HEK293 (cell line): ENCODE results near the gene CNTNAP5.

Experiments used
- CTCF ChIA-PET: fragments of 350-600 bp; formaldehyde crosslinking; extraction: SDS; loops from one replicate; lab custom pipeline; 2021; ENCODE audit warnings: antibody characterized with exemption; lab: Yijun Ruan, JAX
- POLR2A ChIA-PET: fragments of 300-600 bp; formaldehyde crosslinking; extraction: SDS; loops from one replicate; lab custom pipeline; 2020; ENCODE audit warnings: antibody characterized with exemption, inconsistent platforms; lab: Yijun Ruan, JAX
- H3K27ac ChIP-seq: fragments of 200-500 bp; sonication (Bioruptor generic); 2 replicates; pipeline ENCODE4 v1.5.1; 2014; ENCODE audit warnings: low read depth, low read length, control low read depth, inconsistent platforms; ENCODE audit errors: extremely low read depth
- H3K36me3 ChIP-seq, 2 experiments: fragments of 200-500 bp in 1 of 2; sonication (Bioruptor generic) in 1 of 2; 1 replicate in 1 of 2; 2 replicates in 1 of 2; pipeline ENCODE4 v1.5.1; 2014 to 2017; ENCODE audit warnings: inconsistent platforms in 2 of 2, low read length in 2 of 2; ENCODE audit not compliant: control insufficient read depth in 2 of 2, insufficient read depth in 1 of 2
- H3K4me1 ChIP-seq: fragments of 200-500 bp; sonication (Bioruptor generic); 2 replicates; pipeline ENCODE4 v1.5.1; 2014; ENCODE audit warnings: mild to moderate bottlenecking, low read length, inconsistent platforms; ENCODE audit not compliant: control insufficient read depth, insufficient read depth
- H3K4me3 ChIP-seq: 2 replicates; pipeline ENCODE4 v1.5.1; 2011; ENCODE audit warnings: low read depth, mild to moderate bottlenecking, control low read depth, low read length, moderate library complexity
- H3K9me3 ChIP-seq: fragments of 200-500 bp; sonication (Bioruptor generic); 2 replicates; pipeline ENCODE4 v1.5.1; 2014; ENCODE audit warnings: low read depth, low read length, inconsistent platforms; ENCODE audit not compliant: control insufficient read depth, insufficient read depth
- MEIS1 ChIP-seq: sonication (generic); formaldehyde crosslinking; IDR thresholded peaks from 2 replicates; pipeline ENCODE4 v1.8.1; 2022; ENCODE audit warnings: missing genetic modification reagents, mild to moderate bottlenecking, borderline replicate concordance
- OSR2 ChIP-seq: fragments of 450-650 bp; formaldehyde crosslinking; IDR thresholded peaks from 2 replicates; pipeline ENCODE4 v1.5.1; 2016; ENCODE audit warnings: missing biosample characterization, missing genetic modification characterization
- SCRT2 ChIP-seq: fragments of 450-650 bp; formaldehyde crosslinking; IDR thresholded peaks from 2 replicates; pipeline ENCODE4 v1.5.1; 2016; ENCODE audit warnings: missing biosample characterization, missing genetic modification characterization
- ZBTB20 ChIP-seq: fragments of 450-650 bp; formaldehyde crosslinking; IDR thresholded peaks from 2 replicates; pipeline ENCODE4 v1.5.1; 2016; ENCODE audit warnings: missing biosample characterization, missing genetic modification characterization
- ZIC2 ChIP-seq: fragments of 450-650 bp; formaldehyde crosslinking; IDR thresholded peaks from 2 replicates; pipeline ENCODE4 v1.5.1; 2016; ENCODE audit warnings: missing biosample characterization, missing genetic modification characterization
- ZNF175 ChIP-seq: fragments of 450-650 bp; formaldehyde crosslinking; IDR thresholded peaks from 2 replicates; pipeline ENCODE4 v1.5.1; 2016; ENCODE audit warnings: missing biosample characterization, missing genetic modification characterization
- ZNF19 ChIP-seq: fragments of 450-650 bp; formaldehyde crosslinking; IDR thresholded peaks from 2 replicates; pipeline ENCODE4; 2016; ENCODE audit warnings: missing biosample characterization, missing genetic modification characterization, low read depth
- ZNF239 ChIP-seq: fragments of 450-650 bp; formaldehyde crosslinking; IDR thresholded peaks from 2 replicates; pipeline ENCODE4 v1.5.1; 2016; ENCODE audit warnings: missing biosample characterization, missing genetic modification characterization
- ZNF266 ChIP-seq: fragments of 450-650 bp; formaldehyde crosslinking; IDR thresholded peaks from 2 replicates; pipeline ENCODE4 v1.5.1; 2016; ENCODE audit warnings: missing biosample characterization, missing genetic modification characterization, low read depth
- ZNF398 ChIP-seq: fragments of 450-650 bp; formaldehyde crosslinking; IDR thresholded peaks from 2 replicates; pipeline ENCODE4 v1.5.1; 2017; ENCODE audit warnings: missing biosample characterization, missing genetic modification characterization
- ZNF433 ChIP-seq: fragments of 450-650 bp; formaldehyde crosslinking; IDR thresholded peaks from 2 replicates; pipeline ENCODE4 v1.5.1; 2016; ENCODE audit warnings: missing biosample characterization, missing genetic modification characterization, low read depth
- ZNF529 ChIP-seq: fragments of 450-650 bp; formaldehyde crosslinking; IDR thresholded peaks from 2 replicates; pipeline ENCODE4 v1.5.1; 2017; ENCODE audit warnings: missing genetic modification characterization, missing biosample characterization; ENCODE audit not compliant: insufficient replicate concordance
- ZNF558 ChIP-seq: fragments of 450-650 bp; formaldehyde crosslinking; IDR thresholded peaks from 2 replicates; pipeline ENCODE4 v1.5.1; 2016; ENCODE audit warnings: missing biosample characterization, missing genetic modification characterization
- ZNF621 ChIP-seq: fragments of 450-650 bp; formaldehyde crosslinking; IDR thresholded peaks from 2 replicates; pipeline ENCODE4 v1.5.1; 2017; ENCODE audit warnings: missing biosample characterization, missing genetic modification characterization
- ZNF704 ChIP-seq: fragments of 450-650 bp; formaldehyde crosslinking; IDR thresholded peaks from 2 replicates; pipeline ENCODE4 v1.5.1; 2016; ENCODE audit warnings: missing biosample characterization, missing genetic modification characterization
- ZNF707 ChIP-seq: fragments of 450-650 bp; formaldehyde crosslinking; IDR thresholded peaks from 2 replicates; pipeline ENCODE4 v1.5.1; 2016; ENCODE audit warnings: missing biosample characterization, missing genetic modification characterization
- ZNF747 ChIP-seq: fragments of 450-650 bp; formaldehyde crosslinking; IDR thresholded peaks from 2 replicates; pipeline ENCODE4 v1.5.1; 2016; ENCODE audit warnings: missing biosample characterization, missing genetic modification characterization
- ZNF785 ChIP-seq: fragments of 450-650 bp; formaldehyde crosslinking; IDR thresholded peaks from 2 replicates; pipeline ENCODE4 v1.5.1; 2016; ENCODE audit warnings: missing biosample characterization, missing genetic modification characterization
- ZSCAN30 ChIP-seq: fragments of 450-650 bp; IDR thresholded peaks from 2 replicates; pipeline ENCODE4 v1.5.1; 2018; ENCODE audit warnings: missing biosample characterization, mild to moderate bottlenecking, missing genetic modification characterization, moderate library complexity
- TF ChIP-seq, protein P1 (sequence below): fragments of 450-650 bp; formaldehyde crosslinking; IDR thresholded peaks from 2 replicates; pipeline ENCODE4; 2016; ENCODE audit warnings: missing biosample characterization, missing genetic modification characterization
- TF ChIP-seq, protein P2 (sequence below): sonication (generic); formaldehyde crosslinking; IDR thresholded peaks from 2 replicates; pipeline ENCODE4 v1.8.1; 2022; ENCODE audit warnings: mild to moderate bottlenecking, moderate library complexity, missing genetic modification reagents
- TF ChIP-seq, protein P3 (sequence below): fragments of 450-650 bp; formaldehyde crosslinking; IDR thresholded peaks from 2 replicates; pipeline ENCODE4 v1.5.1; 2016; ENCODE audit warnings: missing biosample characterization, missing genetic modification characterization
- TF ChIP-seq, protein P4 (sequence below): fragments of 450-650 bp; formaldehyde crosslinking; IDR thresholded peaks from 2 replicates; pipeline ENCODE4 v1.5.1; 2017; ENCODE audit warnings: missing biosample characterization, missing genetic modification characterization

CNTNAP5 gene

GRCh38 chr2:124561486-124561885 is 536.4 kb downstream of the CNTNAP5 start:
- POLR2A ChIA-PET: no interaction called here
- Histone ChIP-seq H3K27ac (no peak overlapping the region), H3K4me1 (no peaks in the 10 kb centered on the region), H3K4me3 (no peak overlapping the region)
- no peak for TF ChIP-seq SCRT2
- no peak for TF ChIP-seq OSR2 (tag by site-specific recombination)
- TF ChIP-seq, all 188 proteins: peak for 0
- H3K9me3 ChIP-seq: no peaks in the 10 kb centered on the region
- CTCF ChIA-PET: no interaction called here
- H3K36me3 ChIP-seq: no peaks in the 10 kb centered on the region

- ChIA-PET CTCF (interaction anchor here (0.6 kb wide), 1 partner anchor 281 kb away, joined by 3 read pairs; no protein-coding TSS in a partner anchor), POLR2A (no interaction called here)
- Histone ChIP-seq H3K9me3 (no peaks in the 10 kb centered on the region), H3K36me3 (no peaks in the 10 kb centered on the region), H3K4me3 (no peak overlapping the region), H3K4me1 (no peaks in the 10 kb centered on the region), H3K27ac (no peak overlapping the region)
- TF ChIP-seq MEIS1 (no peak), ZNF621 (tag by site-specific recombination) (no peak), ZNF707 (tag by site-specific recombination) (no peak)
Observed at GRCh38 chr2:124563426-124563825, 538.3 kb downstream of the CNTNAP5 start.

- Histone ChIP-seq H3K9me3 (no peaks in the 10 kb centered on the region), H3K4me1 (no peaks in the 10 kb centered on the region), H3K36me3 (no peaks in the 10 kb centered on the region), H3K27ac (no peak overlapping the region), H3K4me3 (no peak overlapping the region)
- POLR2A ChIA-PET: no interaction called here
- TF ChIP-seq, protein P1, sequence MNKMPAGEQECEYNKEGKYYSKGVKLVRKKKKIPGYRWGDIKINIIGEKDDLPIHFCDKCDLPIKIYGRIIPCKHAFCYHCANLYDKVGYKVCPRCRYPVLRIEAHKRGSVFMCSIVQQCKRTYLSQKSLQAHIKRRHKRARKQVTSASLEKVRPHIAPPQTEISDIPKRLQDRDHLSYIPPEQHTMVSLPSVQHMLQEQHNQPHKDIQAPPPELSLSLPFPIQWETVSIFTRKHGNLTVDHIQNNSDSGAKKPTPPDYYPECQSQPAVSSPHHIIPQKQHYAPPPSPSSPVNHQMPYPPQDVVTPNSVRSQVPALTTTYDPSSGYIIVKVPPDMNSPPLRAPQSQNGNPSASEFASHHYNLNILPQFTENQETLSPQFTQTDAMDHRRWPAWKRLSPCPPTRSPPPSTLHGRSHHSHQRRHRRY: no peak
- TF ChIP-seq, protein P2, sequence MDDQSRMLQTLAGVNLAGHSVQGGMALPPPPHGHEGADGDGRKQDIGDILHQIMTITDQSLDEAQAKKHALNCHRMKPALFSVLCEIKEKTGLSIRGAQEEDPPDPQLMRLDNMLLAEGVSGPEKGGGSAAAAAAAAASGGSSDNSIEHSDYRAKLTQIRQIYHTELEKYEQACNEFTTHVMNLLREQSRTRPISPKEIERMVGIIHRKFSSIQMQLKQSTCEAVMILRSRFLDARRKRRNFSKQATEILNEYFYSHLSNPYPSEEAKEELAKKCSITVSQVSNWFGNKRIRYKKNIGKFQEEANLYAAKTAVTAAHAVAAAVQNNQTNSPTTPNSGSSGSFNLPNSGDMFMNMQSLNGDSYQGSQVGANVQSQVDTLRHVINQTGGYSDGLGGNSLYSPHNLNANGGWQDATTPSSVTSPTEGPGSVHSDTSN (CRISPR knock-in tag): no peak
- TF ChIP-seq ZNF175 (tag by site-specific recombination): no peak
- no peak for TF ChIP-seq ZNF433 (tag by site-specific recombination)
- no peak for TF ChIP-seq ZBTB20
- no peak for TF ChIP-seq ZNF785 (tag by site-specific recombination)
- no peak for TF ChIP-seq ZNF704 (tag by site-specific recombination)
- TF ChIP-seq ZNF19 (tag by site-specific recombination): no peak
- no peak for TF ChIP-seq ZNF398 (tag by site-specific recombination)
- TF ChIP-seq, protein P3, sequence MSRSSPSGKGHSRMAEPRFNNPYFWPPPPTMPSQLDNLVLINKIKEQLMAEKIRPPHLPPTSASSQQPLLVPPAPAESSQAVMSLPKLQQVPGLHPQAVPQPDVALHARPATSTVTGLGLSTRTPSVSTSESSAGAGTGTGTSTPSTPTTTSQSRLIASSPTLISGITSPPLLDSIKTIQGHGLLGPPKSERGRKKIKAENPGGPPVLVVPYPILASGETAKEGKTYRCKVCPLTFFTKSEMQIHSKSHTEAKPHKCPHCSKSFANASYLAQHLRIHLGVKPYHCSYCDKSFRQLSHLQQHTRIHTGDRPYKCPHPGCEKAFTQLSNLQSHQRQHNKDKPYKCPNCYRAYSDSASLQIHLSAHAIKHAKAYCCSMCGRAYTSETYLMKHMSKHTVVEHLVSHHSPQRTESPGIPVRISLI (tag by site-specific recombination): no peak
- TF ChIP-seq ZNF529 (tag by site-specific recombination): no peak
- TF ChIP-seq, protein P4, sequence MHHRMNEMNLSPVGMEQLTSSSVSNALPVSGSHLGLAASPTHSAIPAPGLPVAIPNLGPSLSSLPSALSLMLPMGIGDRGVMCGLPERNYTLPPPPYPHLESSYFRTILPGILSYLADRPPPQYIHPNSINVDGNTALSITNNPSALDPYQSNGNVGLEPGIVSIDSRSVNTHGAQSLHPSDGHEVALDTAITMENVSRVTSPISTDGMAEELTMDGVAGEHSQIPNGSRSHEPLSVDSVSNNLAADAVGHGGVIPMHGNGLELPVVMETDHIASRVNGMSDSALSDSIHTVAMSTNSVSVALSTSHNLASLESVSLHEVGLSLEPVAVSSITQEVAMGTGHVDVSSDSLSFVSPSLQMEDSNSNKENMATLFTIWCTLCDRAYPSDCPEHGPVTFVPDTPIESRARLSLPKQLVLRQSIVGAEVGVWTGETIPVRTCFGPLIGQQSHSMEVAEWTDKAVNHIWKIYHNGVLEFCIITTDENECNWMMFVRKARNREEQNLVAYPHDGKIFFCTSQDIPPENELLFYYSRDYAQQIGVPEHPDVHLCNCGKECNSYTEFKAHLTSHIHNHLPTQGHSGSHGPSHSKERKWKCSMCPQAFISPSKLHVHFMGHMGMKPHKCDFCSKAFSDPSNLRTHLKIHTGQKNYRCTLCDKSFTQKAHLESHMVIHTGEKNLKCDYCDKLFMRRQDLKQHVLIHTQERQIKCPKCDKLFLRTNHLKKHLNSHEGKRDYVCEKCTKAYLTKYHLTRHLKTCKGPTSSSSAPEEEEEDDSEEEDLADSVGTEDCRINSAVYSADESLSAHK (tag by site-specific recombination): no peak
- TF ChIP-seq ZNF239 (tag by site-specific recombination): no peak
- no peak for TF ChIP-seq ZNF266 (tag by site-specific recombination)
- no peak for TF ChIP-seq ZSCAN30 (tag by site-specific recombination)
- TF ChIP-seq ZIC2 (tag by site-specific recombination): no peak
- no peak for TF ChIP-seq ZNF747 (tag by site-specific recombination)
- no peak for TF ChIP-seq ZNF558 (tag by site-specific recombination)
- CTCF ChIA-PET: no interaction called here
Observed at GRCh38 chr2:124566518-124566970, 541.5 kb downstream of the CNTNAP5 start.
